ENCODE results near the gene MICB.

- TF ChIP-seq CTCF (conservative IDR thresholded peaks at IDR 0.05) (no peak), ZFX (IDR thresholded peaks at IDR 0.05) (no peak)
Measured at GRCh38 chr6:31473244-31473643, 24.7 kb upstream of the MICB start.

Measured in C4-2B (cell line).